SK-N-SH (cell line): ENCODE data around the gene GID4. TPM values are rescaled to one million over a fixed set of nuclear protein-coding genes. Genes with fewer than 3 reads are reported as not detected.

Source experiments
- CTCF ChIA-PET: fragments of 300-600, 350-600 bp; formaldehyde crosslinking; extraction: SDS; loops from one replicate; lab custom pipeline; 2021; lab: Yijun Ruan, JAX
- POLR2A ChIA-PET: fragments of 350-600 bp; sonication (Branson Sonifier 250); formaldehyde crosslinking; extraction: SDS; loops from one replicate; lab custom pipeline; 2020; ENCODE audit warnings: antibody characterized with exemption, inconsistent platforms; lab: Yijun Ruan, JAX
- DNase-seq: peaks from one replicate; pipeline ENCODE4 v3.0.0; 2012
- H2AFZ ChIP-seq: fragments of 200-600 bp; sonication (generic); 2 replicates; pipeline ENCODE4 v1.8.1; 2016; ENCODE audit warnings: antibody characterized with exemption, mild to moderate bottlenecking, low read depth
- H3F3A ChIP-seq: fragments of 200-600 bp; sonication (generic); replicated peaks from 2 replicates; pipeline ENCODE3; 2016; ENCODE audit warnings: antibody characterized with exemption, mild to moderate bottlenecking; ENCODE audit not compliant: insufficient read depth
- H3K27ac ChIP-seq, 2 experiments: fragments of 200-500 bp in 1 of 2; fragments of 200-600 bp in 1 of 2; sonication (Bioruptor generic) in 1 of 2; sonication (generic), shearing (Covaris generic) in 1 of 2; 2 replicates each; pipeline versions ENCODE4 v1.5.1 to v1.6.1; 2014 to 2016; ENCODE audit warnings: low read depth in 2 of 2, inconsistent platforms in 1 of 2, low read length in 1 of 2, mild to moderate bottlenecking in 1 of 2, mixed read lengths in 1 of 2
- H3K27me3 ChIP-seq: fragments of 200-600 bp; sonication (generic), shearing (Covaris generic); 2 replicates; pipeline ENCODE4 v1.6.1; 2016; ENCODE audit warnings: mixed run types; ENCODE audit not compliant: insufficient read depth
- H3K36me3 ChIP-seq, 2 experiments: fragments of 200-500 bp in 1 of 2; fragments of 200-600 bp in 1 of 2; sonication (Bioruptor generic) in 1 of 2; sonication (generic) in 1 of 2; replicated peaks in 1 of 2; 2 replicates each; pipeline versions ENCODE3 to v1.5.1; 2014 to 2016; ENCODE audit warnings: low read length in 1 of 2, mild to moderate bottlenecking in 1 of 2; ENCODE audit not compliant: insufficient read depth in 2 of 2, control insufficient read depth in 1 of 2
- H3K4me1 ChIP-seq, 2 experiments: fragments of 200-500 bp in 1 of 2; fragments of 200-600 bp in 1 of 2; sonication (Bioruptor generic) in 1 of 2; sonication (generic), shearing (Covaris generic) in 1 of 2; 2 replicates each; pipeline versions ENCODE4 v1.5.1 to v1.6.1; 2014 to 2016; ENCODE audit warnings: low read depth in 1 of 2, low read length in 1 of 2, mixed run types in 1 of 2; ENCODE audit not compliant: insufficient read depth in 2 of 2, control insufficient read depth in 1 of 2
- H3K4me2 ChIP-seq: fragments of 200-600 bp; sonication (generic), shearing (Covaris generic); 2 replicates; pipeline ENCODE4 v1.6.1; 2017; ENCODE audit warnings: mixed run types
- H3K4me3 ChIP-seq, 2 experiments: fragments of 200-500 bp in 1 of 2; fragments of 200-600 bp in 1 of 2; sonication (Bioruptor generic) in 1 of 2; sonication (generic), shearing (Covaris generic) in 1 of 2; 2 replicates each; pipeline versions ENCODE4 v1.5.1 to v1.8.1; 2014 to 2016; ENCODE audit warnings: low read depth in 2 of 2, inconsistent platforms in 1 of 2, low read length in 1 of 2, mild to moderate bottlenecking in 1 of 2, mixed read lengths in 1 of 2, moderate library complexity in 1 of 2
- H3K79me2 ChIP-seq: fragments of 200-600 bp; sonication (generic); 2 replicates; pipeline ENCODE4 v1.8.1; 2017; ENCODE audit warnings: mild to moderate bottlenecking; ENCODE audit not compliant: insufficient read depth
- H3K9ac ChIP-seq: fragments of 200-600 bp; sonication (generic); 2 replicates; pipeline ENCODE4 v1.6.1; 2017; ENCODE audit warnings: mixed run types
- H3K9me2 ChIP-seq: fragments of 200-600 bp; sonication (generic); 2 replicates; pipeline ENCODE4 v1.6.1; 2017; ENCODE audit warnings: mixed run types
- H3K9me3 ChIP-seq: fragments of 200-600 bp; sonication (generic); 2 replicates; pipeline ENCODE4 v1.6.1; 2017; ENCODE audit warnings: mixed run types, mild to moderate bottlenecking, moderate library complexity
- H4K20me1 ChIP-seq: fragments of 200-600 bp; sonication (generic); 2 replicates; pipeline ENCODE4 v1.6.1; 2017; ENCODE audit warnings: mild to moderate bottlenecking, mixed run types; ENCODE audit not compliant: insufficient read depth
- CHD2 ChIP-seq: fragments of 150-350 bp; IDR thresholded peaks from 2 replicates; pipeline ENCODE4 v1.6.1; 2018; ENCODE audit warnings: low read length; ENCODE audit not compliant: partially characterized antibody
- EP300 ChIP-seq, 2 experiments: IDR thresholded peaks; 2 replicates each; pipeline versions ENCODE4 v1.4.0 to v1.6.1; 2012; ENCODE audit warnings: borderline replicate concordance in 1 of 2, low read depth in 1 of 2, low read length in 1 of 2
- EZH2phosphoT487 ChIP-seq: fragments of 200-600 bp; sonication (generic); IDR thresholded peaks from 2 replicates; pipeline ENCODE4 v1.6.1; 2017; ENCODE audit warnings: low read depth, mixed run types, mild to moderate bottlenecking, antibody characterized with exemption, moderate library complexity, borderline replicate concordance
- FOXM1 ChIP-seq: IDR thresholded peaks from 2 replicates; pipeline ENCODE4 v1.4.0; 2012; ENCODE audit warnings: low read depth, mild to moderate bottlenecking
- GATA2 ChIP-seq: sonication (generic); formaldehyde crosslinking; IDR thresholded peaks from 2 replicates; pipeline ENCODE4 v1.5.0; 2020; ENCODE audit warnings: mild to moderate bottlenecking, missing genetic modification reagents
- MEF2A ChIP-seq: IDR thresholded peaks from 2 replicates; pipeline ENCODE4 v1.4.0; 2012; ENCODE audit warnings: low read depth, borderline replicate concordance
- MXI1 ChIP-seq: IDR thresholded peaks from 2 replicates; pipeline ENCODE4 v1.6.1; 2012; ENCODE audit warnings: mild to moderate bottlenecking, low read depth, low read length, improper control_type of control experiment
- RAD21 ChIP-seq: IDR thresholded peaks from 2 replicates; pipeline ENCODE4 v1.6.1; 2012; ENCODE audit warnings: mild to moderate bottlenecking, low read length
- RCOR1 ChIP-seq: fragments of 150-350 bp; IDR thresholded peaks from 2 replicates; pipeline ENCODE4 v1.6.1; 2017; ENCODE audit warnings: antibody characterized with exemption, low read length
- RFX5 ChIP-seq: IDR thresholded peaks from 2 replicates; pipeline ENCODE4 v1.6.1; 2012; ENCODE audit warnings: mild to moderate bottlenecking, improper control_type of control experiment, low read length
- SMC3 ChIP-seq: IDR thresholded peaks from 2 replicates; pipeline ENCODE4 v1.6.1; 2012; ENCODE audit warnings: low read depth, low read length, improper control_type of control experiment
- TEAD4 ChIP-seq: IDR thresholded peaks from 2 replicates; pipeline ENCODE4 v1.4.0; 2012; ENCODE audit warnings: mild to moderate bottlenecking, borderline replicate concordance; ENCODE audit not compliant: insufficient read depth
- YY1 ChIP-seq: IDR thresholded peaks from 2 replicates; pipeline ENCODE4 v1.4.0; 2012; ENCODE audit warnings: low read depth, mild to moderate bottlenecking
- WGBS: methylation state at CpG from one replicate; pipeline ENCODE4 v1.1.6; 2017; ENCODE audit warnings: low lambda C conversion rate; 5-methylcytosine and 5-hydroxymethylcytosine counted together
- polyA plus RNA-seq, 3 experiments: library from polyadenylated mRNA; depleted of rRNA; stranded (reverse); fragments of >200 nt; gene quantifications; 2 replicates each; pipeline ENCODE4 v1.2.3, GENCODE V29; 2012
- TF ChIP-seq, protein P1 (sequence below): IDR thresholded peaks from 2 replicates; pipeline ENCODE4 v1.4.0; 2012; ENCODE audit warnings: low read depth, borderline replicate concordance
- TF ChIP-seq, protein P2 (sequence below): fragments of 200-600 bp; sonication (generic); IDR thresholded peaks from 2 replicates; pipeline ENCODE4 v1.6.1; 2017; ENCODE audit warnings: antibody characterized with exemption, mild to moderate bottlenecking, moderate library complexity

The GID4 gene
- polyA plus RNA-seq, 1 of the 3 experiments (the other 2 are of a cell fraction), result 4.3 TPM

- TF ChIP-seq MEF2A (no peak), YY1 (peak; percentile 98), SMC3 (no peak), CHD2 (peak; percentile 84), EZH2phosphoT487 (no peak), FOXM1 (no peak), TEAD4 (no peak), GATA2 (CRISPR knock-in tag) (no peak), EP300 (IDR thresholded peaks at IDR 0.05; ENCODE audit: borderline replicate concordance in 1 of 2, low read depth in 1 of 2, low read length in 1 of 2) (no peak), MXI1 (peak; percentile 82), RAD21 (no peak)
- TF ChIP-seq, protein P1, sequence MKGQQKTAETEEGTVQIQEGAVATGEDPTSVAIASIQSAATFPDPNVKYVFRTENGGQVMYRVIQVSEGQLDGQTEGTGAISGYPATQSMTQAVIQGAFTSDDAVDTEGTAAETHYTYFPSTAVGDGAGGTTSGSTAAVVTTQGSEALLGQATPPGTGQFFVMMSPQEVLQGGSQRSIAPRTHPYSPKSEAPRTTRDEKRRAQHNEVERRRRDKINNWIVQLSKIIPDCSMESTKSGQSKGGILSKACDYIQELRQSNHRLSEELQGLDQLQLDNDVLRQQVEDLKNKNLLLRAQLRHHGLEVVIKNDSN, result peak; percentile 99
- TF ChIP-seq, all 33 proteins: peak for 16
Measured at GRCh38 chr17:18038861-18039534, at the start of gene GID4, which contains the start of gene ATPAF2 (continued).

DNA sequence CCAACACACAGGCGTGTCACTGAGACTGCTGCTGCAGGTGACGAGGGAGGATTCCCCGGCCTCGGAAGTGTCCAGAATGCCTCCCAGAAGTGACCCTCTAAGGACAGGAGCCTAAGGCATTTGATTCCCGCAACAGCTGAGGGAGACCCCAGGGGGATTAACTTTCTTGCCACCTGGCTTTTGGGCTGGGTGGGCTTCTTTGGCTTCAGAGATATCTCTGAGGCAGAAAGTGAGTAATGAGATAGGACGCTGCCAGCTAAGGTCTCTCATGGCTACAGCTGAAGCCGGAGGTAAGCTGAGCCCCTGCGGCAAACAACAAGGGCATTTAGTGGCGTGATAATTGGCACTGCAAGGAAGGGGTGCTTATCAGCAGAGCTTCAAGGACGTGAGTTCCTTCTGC is 49.6 kb upstream of the GID4 start:
- no peaks in the 10 kb centered on the region for H3K9me2 ChIP-seq
- no peaks in the 10 kb centered on the region for H3K9me3 ChIP-seq
- CTCF ChIA-PET, result interaction anchor here (2.8 kb wide), 1 partner anchor 44 kb away, joined by 13 read pairs; no protein-coding TSS in a partner anchor
- TF ChIP-seq RFX5, result no peak
- TF ChIP-seq, protein P2, sequence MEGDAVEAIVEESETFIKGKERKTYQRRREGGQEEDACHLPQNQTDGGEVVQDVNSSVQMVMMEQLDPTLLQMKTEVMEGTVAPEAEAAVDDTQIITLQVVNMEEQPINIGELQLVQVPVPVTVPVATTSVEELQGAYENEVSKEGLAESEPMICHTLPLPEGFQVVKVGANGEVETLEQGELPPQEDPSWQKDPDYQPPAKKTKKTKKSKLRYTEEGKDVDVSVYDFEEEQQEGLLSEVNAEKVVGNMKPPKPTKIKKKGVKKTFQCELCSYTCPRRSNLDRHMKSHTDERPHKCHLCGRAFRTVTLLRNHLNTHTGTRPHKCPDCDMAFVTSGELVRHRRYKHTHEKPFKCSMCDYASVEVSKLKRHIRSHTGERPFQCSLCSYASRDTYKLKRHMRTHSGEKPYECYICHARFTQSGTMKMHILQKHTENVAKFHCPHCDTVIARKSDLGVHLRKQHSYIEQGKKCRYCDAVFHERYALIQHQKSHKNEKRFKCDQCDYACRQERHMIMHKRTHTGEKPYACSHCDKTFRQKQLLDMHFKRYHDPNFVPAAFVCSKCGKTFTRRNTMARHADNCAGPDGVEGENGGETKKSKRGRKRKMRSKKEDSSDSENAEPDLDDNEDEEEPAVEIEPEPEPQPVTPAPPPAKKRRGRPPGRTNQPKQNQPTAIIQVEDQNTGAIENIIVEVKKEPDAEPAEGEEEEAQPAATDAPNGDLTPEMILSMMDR, result no peak
- no peak for TF ChIP-seq EZH2phosphoT487
- TF ChIP-seq RCOR1, result no peak
- DNase-seq, result no peak
- peaks cover 13% of the 10 kb centered on the region for H3F3A ChIP-seq
- no peaks in the 10 kb centered on the region for H4K20me1 ChIP-seq
- no peaks in the 10 kb centered on the region for H3K36me3 ChIP-seq
- H3K4me2 ChIP-seq, result no peak overlapping the region
- no peak overlapping the region for H3K9ac ChIP-seq
- no peaks in the 10 kb centered on the region for H3K27me3 ChIP-seq
- no peak overlapping the region for H2AFZ ChIP-seq
- WGBS, result 93% methylated on average over 6 of the region's 10 CpGs
- peak overlapping the region in 1 of 2 experiments; percentile 82; a peak in 1 of 4 replicates for H3K27ac ChIP-seq
- H3K4me3 ChIP-seq, result no peak overlapping the region
- POLR2A ChIA-PET, result no interaction called here
- H3K4me1 ChIP-seq, result peaks cover 4 to 13% of the 10 kb centered on the region in 2 experiments; a peak in 2 of 4 replicates
- H3K79me2 ChIP-seq, result no peaks in the 10 kb centered on the region
